ENCODE results near the gene ZNF81.

- TF ChIP-seq CTCF (IDR thresholded peaks at IDR 0.05 in 4 of 5, conservative IDR thresholded peaks at IDR 0.05 in 1 of 5) (no peak), POLR2A (IDR thresholded peaks at IDR 0.05) (no peak)
These were observed 40.2 kb upstream of the ZNF81 start for GRCh38 chrX:47796433-47796906.

Data from gastrocnemius medialis (tissue), 4 donors.